LHCN-M2 (cell line): ENCODE measurements around the gene RPS25. TPM values are rescaled to one million over a fixed set of nuclear protein-coding genes. Genes with fewer than 3 reads are reported as not detected.
"Not testable (repeated sequence)": the region's sequence is repeated elsewhere in the genome, so short reads cannot be mapped to it uniquely, and the experiment has no call there.

Source experiments
- DNase-seq: peaks from one replicate; pipeline ENCODE4 v3.0.0-alpha.2; 2012; ENCODE audit warnings: low read depth
- total RNA-seq: library from RNA; depleted of rRNA; stranded (reverse); fragments of >200 nt; gene quantifications from 2 replicates; pipeline ENCODE4 v1.2.3, GENCODE V29; 2014

The RPS25 gene
- total RNA-seq, 1 experiment from 2014 or later = 1,078 TPM

- no peak for DNase-seq
These were observed 1.7 kb downstream of the RPS25 start for GRCh38 chr11:119016216-119017009.

DNA sequence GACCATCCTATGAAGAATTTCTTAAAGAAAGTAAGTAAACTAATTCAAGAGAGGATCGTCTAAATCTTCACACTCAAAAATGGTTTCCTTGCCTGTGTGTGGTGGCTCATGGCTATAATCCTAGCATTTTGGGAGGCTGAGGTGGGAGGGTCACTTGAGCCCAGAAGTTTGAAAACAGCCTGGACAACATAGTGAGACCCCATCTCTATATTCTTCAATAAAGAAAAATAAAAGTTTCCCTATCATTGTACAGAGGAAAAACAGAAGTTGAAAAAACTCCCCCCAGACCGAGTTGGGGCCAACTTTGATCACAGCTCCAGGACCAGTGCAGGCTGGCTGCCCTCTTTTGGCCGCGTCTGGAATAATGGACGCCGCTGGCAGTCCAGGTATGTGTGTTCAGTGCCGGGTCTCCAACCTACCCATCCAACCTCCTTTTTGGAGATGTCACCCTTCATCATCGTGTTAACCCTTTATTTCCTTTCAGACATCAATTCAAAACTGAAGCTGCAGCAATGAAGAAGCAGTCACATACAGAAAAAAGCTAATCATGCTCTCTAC is 3.0 kb downstream of the RPS25 start:
- DNase-seq = no peak

DNA sequence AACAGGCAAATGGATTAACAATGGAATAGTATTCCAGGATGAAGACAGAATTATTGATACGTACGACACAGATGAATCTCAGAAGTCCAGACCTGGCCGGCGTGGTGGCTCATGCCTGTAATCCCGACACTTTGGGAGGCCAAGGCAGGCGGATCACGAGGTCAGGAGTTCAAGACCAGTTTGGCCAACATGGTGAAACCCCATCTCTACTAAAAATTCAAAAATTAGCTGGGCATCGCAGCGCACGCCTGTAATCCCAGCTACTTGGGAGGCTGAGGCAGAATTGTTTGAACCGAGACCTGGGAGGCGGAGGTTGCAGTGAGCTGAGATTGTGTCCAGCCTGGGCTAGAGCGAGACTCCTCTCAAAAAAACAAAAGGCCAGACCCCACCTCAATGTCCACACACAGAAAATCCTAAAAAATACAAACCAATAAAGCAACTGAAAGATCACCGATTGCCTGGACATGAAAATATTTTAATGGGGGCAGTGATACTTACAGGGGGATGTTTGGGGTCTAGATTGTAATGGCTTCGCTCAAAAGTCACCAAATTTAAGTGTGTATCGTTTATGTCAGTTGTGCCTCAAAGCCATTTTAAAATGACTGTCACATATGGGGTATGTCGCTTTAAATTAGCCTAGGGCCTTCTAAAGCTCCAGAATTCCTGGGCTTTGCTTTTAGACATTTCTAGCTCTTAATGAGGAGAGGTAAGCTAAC is 3.8 kb downstream of the RPS25 start:
- no peak for DNase-seq

DNA sequence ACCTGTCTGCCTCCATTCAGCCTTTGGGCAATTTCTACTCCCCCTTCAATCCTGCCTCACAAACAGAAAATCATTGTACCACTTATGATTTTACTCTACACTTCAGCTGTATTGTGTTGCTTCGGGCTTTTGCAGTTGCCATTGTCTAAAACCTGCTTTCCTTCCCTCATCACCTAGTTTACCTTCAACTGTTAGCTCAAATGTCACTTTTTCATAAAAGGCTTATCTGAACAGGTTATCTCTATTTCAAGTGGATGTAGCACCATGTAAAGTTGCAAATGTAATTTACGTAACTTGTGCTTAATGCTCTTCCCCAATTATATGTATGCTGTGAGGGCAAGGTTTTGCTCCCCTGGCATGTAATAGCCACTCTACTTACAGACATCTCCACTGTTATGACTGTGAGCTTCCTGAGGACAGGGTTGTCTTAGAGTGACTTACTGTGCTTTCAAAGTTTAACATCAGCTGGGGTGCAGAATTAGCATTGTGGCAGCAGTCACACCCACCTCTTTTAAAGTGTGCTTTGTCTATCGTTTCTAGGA is 5.4 kb downstream of the RPS25 start:
- no peak for DNase-seq

GRCh38 chr11:119011476-119012053 is 6.6 kb downstream of the RPS25 start:
- DNase-seq = no peak

DNA sequence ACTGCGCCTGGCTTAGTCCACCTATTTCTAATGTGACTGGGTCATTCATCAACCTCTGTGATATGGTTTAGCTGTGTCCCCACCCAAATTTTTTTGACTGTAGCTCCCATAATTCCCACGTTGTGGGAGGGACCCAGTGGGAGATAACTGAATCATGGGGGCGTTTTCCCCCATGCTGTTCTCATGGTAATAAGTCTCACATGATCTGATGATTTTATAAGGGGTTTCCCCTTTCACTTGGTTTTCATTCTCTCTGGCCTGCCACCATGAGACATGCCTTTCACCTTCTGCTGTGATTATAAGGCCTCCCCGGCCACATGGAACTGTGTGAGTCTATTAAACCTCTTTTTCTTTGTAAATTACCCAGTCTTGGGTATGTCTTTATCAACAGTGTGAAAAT is 11.5 kb downstream of the RPS25 start:
- no peak for DNase-seq

- peak; percentile 26 for DNase-seq
These were observed 17.2 kb downstream of the RPS25 start for GRCh38 chr11:119000906-119001305.

DNA sequence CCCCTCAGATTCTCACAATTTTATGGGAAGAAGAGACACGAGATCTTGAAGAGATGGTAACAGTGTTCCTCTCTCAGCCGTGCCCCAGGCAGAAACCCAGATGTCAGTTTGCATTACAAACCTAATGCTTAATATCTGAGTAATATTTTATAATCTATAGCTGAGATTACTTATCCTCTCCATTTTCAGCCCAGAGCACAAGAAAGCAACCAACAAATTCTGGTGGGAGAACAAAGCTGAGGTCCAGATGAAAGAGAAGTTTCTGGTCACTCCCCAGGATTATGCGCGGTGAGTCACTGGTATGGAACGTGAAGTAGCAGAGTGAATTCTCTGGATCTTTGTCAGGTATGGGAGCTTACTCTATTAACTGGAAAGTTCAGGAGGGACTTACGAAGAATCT is 19.3 kb downstream of the RPS25 start:
- peak; percentile 68 for DNase-seq

DNA sequence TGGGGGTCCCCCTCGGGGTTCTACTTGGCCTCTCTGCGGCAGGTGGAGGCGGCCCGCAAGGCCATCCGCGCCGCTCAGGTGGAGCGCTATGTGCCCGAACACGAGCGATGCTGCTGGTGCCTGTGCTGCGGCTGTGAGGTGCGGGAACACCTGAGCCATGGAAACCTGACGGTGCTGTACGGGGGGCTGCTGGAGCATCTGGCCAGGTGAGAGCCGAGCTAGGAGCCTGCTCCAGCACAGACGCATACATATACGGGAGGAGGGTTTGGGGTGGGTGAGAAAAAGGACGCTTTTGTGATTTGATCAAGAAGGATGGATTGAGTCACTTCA is 19.8 kb downstream of the RPS25 start:
- DNase-seq = no peak

- DNase-seq = peak; percentile 89
These were observed 20.3 kb downstream of the RPS25 start, which contains the start of gene CENATAC for GRCh38 chr11:118997627-118998387. Gene CENATAC, plus strand, starts transcription at chr11:118998138. Its CDS starts 60 bp downstream, at chr11:118998198.

- DNase-seq = peak; percentile 52
These were observed 21.1 kb downstream of the RPS25 start for GRCh38 chr11:118996926-118997626.

DNA sequence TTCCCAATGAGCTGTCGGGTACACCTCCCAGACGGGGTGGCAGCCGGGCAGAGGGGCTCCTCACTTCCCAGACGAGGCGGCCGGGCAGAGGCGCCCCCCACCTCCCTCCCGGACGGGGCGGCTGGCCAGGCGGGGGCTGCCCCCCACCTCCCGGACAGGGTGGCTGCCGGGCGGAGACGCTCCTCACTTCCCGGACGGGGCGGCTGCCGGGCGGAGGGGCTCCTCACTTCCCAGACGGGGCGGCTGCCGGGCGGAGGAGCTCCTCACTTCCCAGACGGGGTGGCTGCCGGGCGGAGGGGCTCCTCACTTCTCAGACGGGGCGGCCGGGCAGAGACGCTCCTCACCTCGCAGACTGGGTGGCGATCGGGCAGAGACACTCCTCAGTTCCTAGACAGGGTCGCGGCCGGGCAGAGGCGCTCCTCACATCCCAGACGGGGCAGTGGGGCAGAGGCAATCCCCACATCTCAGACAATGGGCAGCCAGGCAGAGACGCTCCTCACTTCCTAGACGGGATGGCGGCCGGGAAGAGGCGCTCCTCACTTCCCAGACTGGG is 26.6 kb downstream of the RPS25 start:
- not testable (repeated sequence) for DNase-seq

- DNase-seq = no peak
These were observed 29.9 kb downstream of the RPS25 start for GRCh38 chr11:118988280-118988679.

DNA sequence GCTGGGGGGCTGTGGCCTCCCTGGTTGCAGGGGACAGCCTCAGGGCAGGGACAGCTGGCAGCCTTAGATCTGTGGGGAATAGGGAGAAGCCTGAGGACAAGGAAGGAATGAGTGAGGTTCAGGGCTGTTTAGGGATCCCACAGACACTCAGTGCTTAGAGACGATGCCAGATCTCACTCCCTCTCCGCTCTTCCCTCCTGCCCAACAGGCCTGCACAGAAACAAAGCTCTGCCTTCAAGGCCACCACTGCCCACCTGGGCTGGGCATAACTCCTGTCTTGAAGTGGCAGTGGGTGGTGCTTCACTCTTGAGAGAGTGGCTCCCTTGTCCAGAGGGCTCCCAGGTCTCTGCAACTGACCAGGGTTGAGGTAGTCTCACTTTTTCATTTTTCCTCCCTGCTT is 33.3 kb downstream of the RPS25 start:
- DNase-seq = no peak

- DNase-seq = not testable (repeated sequence)
These were observed 33.8 kb downstream of the RPS25 start for GRCh38 chr11:118984337-118984736.

- no peak for DNase-seq
These were observed 37.8 kb downstream of the RPS25 start for GRCh38 chr11:118980191-118980881.

DNA sequence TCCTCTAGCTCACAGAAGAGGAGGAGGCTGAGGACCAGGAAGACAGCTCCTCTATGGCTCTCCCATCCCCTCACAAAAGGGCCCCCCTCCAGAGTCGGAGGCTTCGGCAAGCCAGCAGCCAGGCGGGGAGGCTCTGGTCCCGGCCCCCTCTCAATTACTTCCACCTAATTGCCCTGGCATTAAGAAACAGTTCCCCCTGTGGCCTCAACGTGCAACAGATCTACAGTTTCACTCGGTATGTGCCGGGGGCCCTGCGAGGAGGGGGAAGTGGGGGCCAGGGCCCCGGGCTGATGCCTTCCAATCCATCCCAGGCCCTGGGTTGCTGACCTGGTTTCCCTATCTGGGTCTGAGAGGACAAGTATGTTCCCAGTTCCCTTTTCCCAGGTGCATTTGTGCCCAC is 38.7 kb downstream of the RPS25 start:
- no peak for DNase-seq

GRCh38 chr11:118975771-118976709 is 42.1 kb downstream of the RPS25 start:
- peak; percentile 22 for DNase-seq

GRCh38 chr11:118973985-118974384 is 44.2 kb downstream of the RPS25 start:
- no peak for DNase-seq
